Measurements from ENCODE around the gene DNAJC28.
"Not testable (repeated sequence)": the region's sequence is repeated elsewhere in the genome, so short reads cannot be mapped to it uniquely, and the experiment has no call there.

Gene DNAJC28

GRCh38 chr21:33491373-33492102 is at the start of gene DNAJC28:
Gene DNAJC28, minus strand, starts transcription at chr21:33491716. Its CDS starts 2,323 bp downstream, at chr21:33489393.
- DNase-seq (ENCODE audit: low read depth, low spot score) = peak; percentile 83

- no peak for DNase-seq (ENCODE audit: low read depth, low spot score)
These were observed 49.7 kb upstream of the DNAJC28 start for GRCh38 chr21:33541105-33541711.

- no peak for DNase-seq (ENCODE audit: low read depth, low spot score)
These were observed 49.2 kb upstream of the DNAJC28 start for GRCh38 chr21:33540711-33541104.

- no peak for DNase-seq (ENCODE audit: low read depth, low spot score)
These were observed 48.1 kb upstream of the DNAJC28 start for GRCh38 chr21:33539616-33540015.

GRCh38 chr21:33537212-33537611 is 45.7 kb upstream of the DNAJC28 start:
- no peak for DNase-seq (ENCODE audit: low read depth, low spot score)

GRCh38 chr21:33531007-33531406 is 39.5 kb upstream of the DNAJC28 start:
- DNase-seq (ENCODE audit: low read depth, low spot score) = no peak

- DNase-seq (ENCODE audit: low read depth, low spot score) = no peak
These were observed 31.4 kb upstream of the DNAJC28 start for GRCh38 chr21:33522953-33523349.

- DNase-seq (ENCODE audit: low read depth, low spot score) = no peak
These were observed 30.9 kb upstream of the DNAJC28 start for GRCh38 chr21:33522297-33522952.

GRCh38 chr21:33518899-33519298 is 27.4 kb upstream of the DNAJC28 start:
- DNase-seq (ENCODE audit: low read depth, low spot score) = no peak

GRCh38 chr21:33514229-33514628 is 22.7 kb upstream of the DNAJC28 start:
- DNase-seq (ENCODE audit: low read depth, low spot score) = no peak

- DNase-seq (ENCODE audit: low read depth, low spot score) = no peak
These were observed 21.0 kb upstream of the DNAJC28 start for GRCh38 chr21:33512481-33512880.

GRCh38 chr21:33511639-33512038 is 20.1 kb upstream of the DNAJC28 start:
- DNase-seq (ENCODE audit: low read depth, low spot score) = no peak

- no peak for DNase-seq (ENCODE audit: low read depth, low spot score)
These were observed 19.3 kb upstream of the DNAJC28 start for GRCh38 chr21:33510826-33511225.

GRCh38 chr21:33507003-33507402 is 15.5 kb upstream of the DNAJC28 start:
- not testable (repeated sequence) for DNase-seq (ENCODE audit: low read depth, low spot score)

GRCh38 chr21:33505833-33506232 is 14.3 kb upstream of the DNAJC28 start:
- DNase-seq (ENCODE audit: low read depth, low spot score) = no peak

- no peak for DNase-seq (ENCODE audit: low read depth, low spot score)
These were observed 4.8 kb upstream of the DNAJC28 start for GRCh38 chr21:33496345-33496744.

GRCh38 chr21:33495743-33496142 is 4.2 kb upstream of the DNAJC28 start:
- DNase-seq (ENCODE audit: low read depth, low spot score) = no peak

GRCh38 chr21:33493756-33494155 is 2.2 kb upstream of the DNAJC28 start:
- no peak for DNase-seq (ENCODE audit: low read depth, low spot score)

GRCh38 chr21:33492571-33492970 is 1.1 kb upstream of the DNAJC28 start:
- no peak for DNase-seq (ENCODE audit: low read depth, low spot score)

- no peak for DNase-seq (ENCODE audit: low read depth, low spot score)
These were observed 534 bp downstream of the DNAJC28 start for GRCh38 chr21:33490991-33491372.

- no peak for DNase-seq (ENCODE audit: low read depth, low spot score)
These were observed 2.6 kb downstream of the DNAJC28 start for GRCh38 chr21:33488936-33489335.

GRCh38 chr21:33487996-33488395 is 3.5 kb downstream of the DNAJC28 start:
- DNase-seq (ENCODE audit: low read depth, low spot score) = no peak

Measured in iPS DF 19.7 (cell line).